ENCODE results near the gene IQCF5.

DNA sequence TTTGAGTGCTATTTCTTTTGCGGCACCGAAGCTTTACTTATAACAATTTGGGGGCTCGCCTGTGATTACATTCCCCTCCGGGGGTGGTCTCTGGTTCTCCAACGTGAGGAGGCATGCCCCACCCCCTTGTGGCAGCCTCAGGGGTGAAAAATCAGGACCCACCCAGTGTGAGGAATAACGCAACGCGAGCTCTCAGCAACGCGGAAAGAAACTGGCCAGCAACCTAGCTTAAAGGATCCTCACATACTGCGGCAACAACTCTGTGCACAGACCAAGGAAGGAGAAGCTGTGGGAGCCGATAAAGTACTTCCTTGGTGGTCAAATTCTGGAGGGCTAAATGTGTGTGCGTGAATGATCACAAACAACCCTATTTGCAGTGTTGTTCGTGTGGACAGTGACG lies 22.0 kb upstream of the IQCF5 start:
- TF ChIP-seq, protein P1, sequence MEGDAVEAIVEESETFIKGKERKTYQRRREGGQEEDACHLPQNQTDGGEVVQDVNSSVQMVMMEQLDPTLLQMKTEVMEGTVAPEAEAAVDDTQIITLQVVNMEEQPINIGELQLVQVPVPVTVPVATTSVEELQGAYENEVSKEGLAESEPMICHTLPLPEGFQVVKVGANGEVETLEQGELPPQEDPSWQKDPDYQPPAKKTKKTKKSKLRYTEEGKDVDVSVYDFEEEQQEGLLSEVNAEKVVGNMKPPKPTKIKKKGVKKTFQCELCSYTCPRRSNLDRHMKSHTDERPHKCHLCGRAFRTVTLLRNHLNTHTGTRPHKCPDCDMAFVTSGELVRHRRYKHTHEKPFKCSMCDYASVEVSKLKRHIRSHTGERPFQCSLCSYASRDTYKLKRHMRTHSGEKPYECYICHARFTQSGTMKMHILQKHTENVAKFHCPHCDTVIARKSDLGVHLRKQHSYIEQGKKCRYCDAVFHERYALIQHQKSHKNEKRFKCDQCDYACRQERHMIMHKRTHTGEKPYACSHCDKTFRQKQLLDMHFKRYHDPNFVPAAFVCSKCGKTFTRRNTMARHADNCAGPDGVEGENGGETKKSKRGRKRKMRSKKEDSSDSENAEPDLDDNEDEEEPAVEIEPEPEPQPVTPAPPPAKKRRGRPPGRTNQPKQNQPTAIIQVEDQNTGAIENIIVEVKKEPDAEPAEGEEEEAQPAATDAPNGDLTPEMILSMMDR (conservative IDR thresholded peaks at IDR 0.05; ENCODE audit: low read length), result no peak
- no peak for TF ChIP-seq EZH2phosphoT487 (IDR thresholded peaks at IDR 0.05; ENCODE audit: borderline replicate concordance, low read depth, low read length)

Measured in OCI-LY7 (cell line).